Transverse colon (tissue), 4 donors: Measurements from ENCODE around the gene THUMPD2.

Source experiments
- CTCF ChIP-seq, 5 experiments: fragments of 200-600 bp in 3 of 5; fragments of 450-650 bp in 2 of 5; sonication (generic) in 3 of 5; IDR thresholded peaks; 1 replicate in 2 of 5; 2 replicates in 3 of 5; pipeline ENCODE4 v1.5.1; 2016 to 2017; ENCODE audit warnings: antibody characterized with exemption in 5 of 5, inconsistent platforms in 3 of 5, mild to moderate bottlenecking in 2 of 5, moderate library complexity in 1 of 5
- POLR2A ChIP-seq: fragments of 450-650 bp; IDR thresholded peaks from one replicate; pipeline ENCODE4 v1.6.1; 2016; ENCODE audit warnings: antibody characterized with exemption, mild to moderate bottlenecking, moderate library complexity
- POLR2AphosphoS5 ChIP-seq, 3 donors: sonication (generic); formaldehyde crosslinking; IDR thresholded peaks; one replicate each; pipeline ENCODE4 v1.6.1; 2016; ENCODE audit warnings: antibody characterized with exemption in 3 of 3

GRCh38 chr2:39701137-39701536 lies 77.9 kb downstream of the THUMPD2 start:
- TF ChIP-seq CTCF (IDR thresholded peaks at IDR 0.05) (no peak), POLR2A (no peak), POLR2AphosphoS5 (IDR thresholded peaks at IDR 0.05) (no peak)
